ENCODE results near the gene TIMM9. TPM values are rescaled to one million over a fixed set of nuclear protein-coding genes. Genes with fewer than 3 reads are reported as not detected.

TIMM9 gene
- total and polyA plus RNA-seq, 9 donors = 32.8 to 92.6 (median 48.0) TPM

DNA sequence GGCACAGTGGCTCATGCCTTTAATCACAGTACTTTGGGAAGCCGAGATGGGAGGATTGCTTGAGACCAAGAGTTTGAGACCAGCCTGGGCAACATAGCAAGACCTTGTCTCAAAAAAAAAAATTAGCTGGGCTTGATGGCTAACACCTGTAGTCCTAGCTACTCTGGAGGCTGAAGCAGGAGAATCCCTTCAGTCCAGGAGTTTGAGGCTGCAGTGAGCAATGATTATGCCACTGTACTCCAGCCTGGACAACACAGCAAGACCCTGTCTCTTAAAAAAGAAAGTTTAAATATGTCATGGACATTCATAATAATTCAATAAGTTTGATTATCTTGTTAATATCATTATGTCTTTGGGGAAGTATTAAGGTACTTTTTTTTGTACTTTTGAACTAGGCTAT is 39.1 kb upstream of the TIMM9 start:
- TF ChIP-seq POLR2A (IDR thresholded peaks at IDR 0.05) = no peak
- TF ChIP-seq, protein P1, sequence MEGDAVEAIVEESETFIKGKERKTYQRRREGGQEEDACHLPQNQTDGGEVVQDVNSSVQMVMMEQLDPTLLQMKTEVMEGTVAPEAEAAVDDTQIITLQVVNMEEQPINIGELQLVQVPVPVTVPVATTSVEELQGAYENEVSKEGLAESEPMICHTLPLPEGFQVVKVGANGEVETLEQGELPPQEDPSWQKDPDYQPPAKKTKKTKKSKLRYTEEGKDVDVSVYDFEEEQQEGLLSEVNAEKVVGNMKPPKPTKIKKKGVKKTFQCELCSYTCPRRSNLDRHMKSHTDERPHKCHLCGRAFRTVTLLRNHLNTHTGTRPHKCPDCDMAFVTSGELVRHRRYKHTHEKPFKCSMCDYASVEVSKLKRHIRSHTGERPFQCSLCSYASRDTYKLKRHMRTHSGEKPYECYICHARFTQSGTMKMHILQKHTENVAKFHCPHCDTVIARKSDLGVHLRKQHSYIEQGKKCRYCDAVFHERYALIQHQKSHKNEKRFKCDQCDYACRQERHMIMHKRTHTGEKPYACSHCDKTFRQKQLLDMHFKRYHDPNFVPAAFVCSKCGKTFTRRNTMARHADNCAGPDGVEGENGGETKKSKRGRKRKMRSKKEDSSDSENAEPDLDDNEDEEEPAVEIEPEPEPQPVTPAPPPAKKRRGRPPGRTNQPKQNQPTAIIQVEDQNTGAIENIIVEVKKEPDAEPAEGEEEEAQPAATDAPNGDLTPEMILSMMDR (IDR thresholded peaks at IDR 0.05) = no peak
- no peak for TF ChIP-seq EP300 (IDR thresholded peaks at IDR 0.05)
- intact Hi-C loops (cut with DNase I) = no loop called here
- peaks cover 3% of the 10 kb centered on the region for H3K27me3 ChIP-seq
- no peaks in the 10 kb centered on the region for H3K4me1 ChIP-seq (ENCODE audit: insufficient read depth)
- H3K4me3 ChIP-seq = no peak overlapping the region
- no peak overlapping the region for H3K27ac ChIP-seq
- WGBS, 3 donors = 65 to 72% (median 69%) methylated on average over 1 of the region's 1 CpG
- no peaks in the 10 kb centered on the region for H3K36me3 ChIP-seq
- no peak for DNase-seq
- no peaks in the 10 kb centered on the region for H3K9me3 ChIP-seq

DNA sequence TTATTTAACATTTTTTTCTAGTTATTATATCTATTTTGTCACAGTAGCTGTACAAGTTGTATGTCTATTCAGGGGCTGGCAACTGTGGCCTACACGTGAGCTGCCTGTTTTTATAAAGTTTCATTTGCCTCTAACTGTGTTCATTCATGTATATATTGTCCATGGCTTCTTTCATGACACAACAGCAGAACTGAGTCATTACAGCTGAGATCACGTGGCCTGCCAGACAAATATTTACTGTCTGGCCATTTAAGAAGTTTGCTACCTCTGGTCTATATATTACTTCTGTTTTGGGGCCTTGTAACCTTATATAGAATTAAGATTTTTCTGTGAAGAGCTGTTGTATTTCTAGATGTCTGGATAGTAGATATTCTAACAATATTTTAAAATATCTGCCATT is 38.1 kb upstream of the TIMM9 start:
- H3K4me3 ChIP-seq = no peak overlapping the region
- H3K4me1 ChIP-seq (ENCODE audit: insufficient read depth) = no peaks in the 10 kb centered on the region
- no peak for DNase-seq
- no peaks in the 10 kb centered on the region for H3K9me3 ChIP-seq
- peaks cover 3% of the 10 kb centered on the region for H3K27me3 ChIP-seq
- WGBS, 3 donors = 83 to 90% (median 88%) methylated on average over 2 of the region's 2 CpGs
- H3K36me3 ChIP-seq = no peaks in the 10 kb centered on the region
- H3K27ac ChIP-seq = no peak overlapping the region
- intact Hi-C loops (cut with DNase I) = no loop called here
- TF ChIP-seq POLR2A (IDR thresholded peaks at IDR 0.05) (no peak), EP300 (IDR thresholded peaks at IDR 0.05) (no peak)

DNA sequence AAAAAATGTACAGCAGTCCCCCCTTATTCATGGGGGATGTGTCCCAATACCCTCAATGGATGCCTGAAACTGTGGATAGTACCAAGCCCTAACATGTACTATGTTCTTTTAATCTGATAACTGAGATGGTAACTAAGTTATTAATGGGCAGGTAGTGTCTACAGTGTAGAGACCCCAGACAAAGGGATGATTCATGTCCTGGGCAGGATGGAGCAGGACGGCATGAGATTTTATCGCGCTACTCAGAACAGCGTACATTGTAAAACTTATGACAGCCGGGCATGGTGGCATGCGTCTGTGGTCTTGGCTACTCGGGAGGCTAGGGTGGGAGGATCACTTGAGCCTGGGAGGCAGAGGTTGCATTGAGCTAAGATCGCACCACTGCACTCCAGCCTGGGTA is 37.3 kb upstream of the TIMM9 start:
- DNase-seq = no peak
- Histone ChIP-seq H3K9me3 (no peaks in the 10 kb centered on the region), H3K36me3 (no peaks in the 10 kb centered on the region), H3K4me3 (no peak overlapping the region), H3K27ac (no peak overlapping the region), H3K27me3 (peaks cover 3% of the 10 kb centered on the region), H3K4me1 (ENCODE audit: insufficient read depth) (no peaks in the 10 kb centered on the region)
- TF ChIP-seq POLR2A (IDR thresholded peaks at IDR 0.05) (no peak), EP300 (IDR thresholded peaks at IDR 0.05) (no peak)
- TF ChIP-seq, protein P1 (IDR thresholded peaks at IDR 0.05) = no peak
- 96% methylated on average over 8 of the region's 8 CpGs for WGBS, 3 donors
- intact Hi-C loops (cut with DNase I) = no loop called here

DNA sequence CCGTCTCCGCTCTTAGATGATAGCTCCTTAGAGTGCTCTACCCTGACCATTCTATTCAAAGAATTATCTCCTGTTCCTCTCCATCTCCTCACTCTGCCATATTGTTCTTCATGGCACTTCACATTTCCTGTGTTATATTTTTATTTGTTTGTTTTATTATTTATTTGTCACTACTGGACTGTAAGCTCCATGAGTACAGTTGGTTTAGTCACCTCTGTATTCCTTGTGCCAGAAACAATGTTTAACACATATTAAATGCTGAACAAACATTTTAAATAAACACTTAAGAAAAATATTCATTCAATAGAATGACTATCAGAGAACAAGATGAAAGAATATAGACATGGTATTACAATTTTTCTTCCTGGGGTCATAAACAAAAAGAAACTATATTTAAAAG is 35.8 kb upstream of the TIMM9 start:
- Histone ChIP-seq H3K27me3 (peaks cover 3% of the 10 kb centered on the region), H3K4me3 (no peak overlapping the region), H3K36me3 (no peaks in the 10 kb centered on the region), H3K9me3 (no peaks in the 10 kb centered on the region), H3K27ac (no peak overlapping the region), H3K4me1 (ENCODE audit: insufficient read depth) (no peaks in the 10 kb centered on the region)
- DNase-seq = no peak
- intact Hi-C loops (cut with DNase I) = no loop called here
- WGBS, 3 donors = 96 to 100% (median 99%) methylated on average over 2 of the region's 2 CpGs
- no peak for TF ChIP-seq EP300 (IDR thresholded peaks at IDR 0.05)
- TF ChIP-seq POLR2A (IDR thresholded peaks at IDR 0.05) = no peak
- TF ChIP-seq, protein P1 (IDR thresholded peaks at IDR 0.05) = no peak

DNA sequence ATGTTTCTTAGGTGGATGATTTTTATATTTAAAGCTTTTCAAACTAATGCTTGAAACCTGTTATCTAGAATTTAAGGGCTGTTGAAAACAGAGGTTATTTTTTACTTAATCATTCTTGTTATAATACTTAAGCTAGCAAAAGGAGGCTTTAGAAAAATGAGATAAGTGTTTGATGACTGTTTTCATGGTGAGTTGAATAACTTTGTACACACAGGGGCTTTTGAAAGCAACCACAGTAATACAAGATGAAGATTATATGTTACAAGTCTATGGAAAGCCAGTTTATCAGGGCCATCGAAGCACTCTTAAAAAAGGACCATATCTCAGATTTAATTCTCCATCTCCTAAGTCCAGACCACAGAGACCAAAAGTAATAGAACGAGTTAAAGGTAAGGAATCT is 33.4 kb upstream of the TIMM9 start:
- no peak for DNase-seq
- intact Hi-C loops (cut with DNase I) = no loop called here
- H3K9me3 ChIP-seq = no peaks in the 10 kb centered on the region
- no peaks in the 10 kb centered on the region for H3K36me3 ChIP-seq
- H3K4me1 ChIP-seq (ENCODE audit: insufficient read depth) = no peaks in the 10 kb centered on the region
- H3K27ac ChIP-seq = no peak overlapping the region
- peaks cover 3% of the 10 kb centered on the region for H3K27me3 ChIP-seq
- no peak for TF ChIP-seq POLR2A (IDR thresholded peaks at IDR 0.05)
- TF ChIP-seq, protein P1 (IDR thresholded peaks at IDR 0.05) = no peak
- TF ChIP-seq EP300 (IDR thresholded peaks at IDR 0.05) = no peak
- 91 to 96% (median 95%) methylated on average over 2 of the region's 2 CpGs for WGBS, 3 donors
- no peak overlapping the region for H3K4me3 ChIP-seq
